IMR-90 (cell line): ENCODE results near the gene CAB39. TPM values are rescaled to one million over a fixed set of nuclear protein-coding genes. Genes with fewer than 3 reads are reported as not detected.

Experiments used
- ATAC-seq: fragments of 200-7000 bp; cut with Tn5 transposase; 2 replicates; pipeline ENCODE4 v1.9.1; 2020; ENCODE audit warnings: low read depth, mild to moderate bottlenecking, moderate library complexity
- BruUV-seq: library from RNA; stranded (reverse); fragments of 400-500 nt; replicated peaks from 2 replicates; lab custom pipeline; 2021; lab: Mats Ljungman, UMichigan
- CTCF ChIA-PET: fragments of 300-600 bp; formaldehyde crosslinking; extraction: SDS; loops from one replicate; lab custom pipeline; 2021; ENCODE audit warnings: antibody characterized with exemption; lab: Yijun Ruan, JAX
- POLR2A ChIA-PET: fragments of 300-600 bp; sonication (Branson Sonifier 250); formaldehyde crosslinking; loops from one replicate; lab custom pipeline; 2022; ENCODE audit warnings: antibody characterized with exemption; ENCODE audit not compliant: unreplicated experiment; lab: Charles Lee
- DNase-seq: peaks from one replicate; pipeline ENCODE4 v3.0.0; 2013
- H2AFZ ChIP-seq: replicated peaks from 2 replicates; pipeline ENCODE3; 2013; ENCODE audit warnings: low read length, mild to moderate bottlenecking; ENCODE audit not compliant: poor library complexity
- H2AK5ac ChIP-seq: 2 replicates; pipeline ENCODE4 v1.6.1; 2013; ENCODE audit warnings: low read depth, low read length, inconsistent platforms
- H2AK9ac ChIP-seq: replicated peaks from 2 replicates; pipeline ENCODE3; 2013; ENCODE audit warnings: mild to moderate bottlenecking, low read depth, low read length, moderate library complexity; ENCODE audit not compliant: poor library complexity
- H2BK120ac ChIP-seq: 2 replicates; pipeline ENCODE4 v1.6.1; 2013; ENCODE audit warnings: low read depth, low read length, inconsistent platforms
- H2BK15ac ChIP-seq: 3 replicates; pipeline ENCODE4 v1.6.1; 2013; ENCODE audit warnings: low read depth, low read length, inconsistent platforms
- H2BK20ac ChIP-seq: 2 replicates; pipeline ENCODE4 v1.6.1; 2013; ENCODE audit warnings: low read depth, mild to moderate bottlenecking, inconsistent platforms, low read length, moderate library complexity
- H2BK5ac ChIP-seq: 2 replicates; pipeline ENCODE4 v1.6.1; 2013; ENCODE audit warnings: mild to moderate bottlenecking, low read depth, low read length, inconsistent platforms; ENCODE audit not compliant: poor library complexity, severe bottlenecking
- H3K14ac ChIP-seq: replicated peaks from 2 replicates; pipeline ENCODE4 v1.6.1; 2013; ENCODE audit warnings: low read depth, low read length, inconsistent platforms
- H3K18ac ChIP-seq: 2 replicates; pipeline ENCODE4 v1.6.1; 2013; ENCODE audit warnings: low read depth, low read length, control low read depth
- H3K23ac ChIP-seq: 2 replicates; pipeline ENCODE4 v1.6.1; 2013; ENCODE audit warnings: low read depth, low read length, inconsistent platforms
- H3K27ac ChIP-seq: 2 replicates; pipeline ENCODE4 v1.5.1; 2013; ENCODE audit warnings: mild to moderate bottlenecking, control low read depth, low read length; ENCODE audit not compliant: insufficient read depth
- H3K27me3 ChIP-seq: 2 replicates; pipeline ENCODE4 v1.6.1; 2013; ENCODE audit warnings: low read length; ENCODE audit not compliant: control insufficient read depth, insufficient read depth
- H3K36me3 ChIP-seq: 2 replicates; pipeline ENCODE4 v1.6.1; 2013; ENCODE audit warnings: low read length, mixed read lengths; ENCODE audit not compliant: control insufficient read depth, insufficient read depth
- H3K4ac ChIP-seq: 2 replicates; pipeline ENCODE4 v1.6.1; 2013; ENCODE audit warnings: low read depth, low read length, inconsistent platforms
- H3K4me1 ChIP-seq: 2 replicates; pipeline ENCODE4 v1.6.1; 2013; ENCODE audit warnings: low read length, mixed read lengths; ENCODE audit not compliant: control insufficient read depth, insufficient read depth
- H3K4me2 ChIP-seq: 2 replicates; pipeline ENCODE4 v1.6.1; 2013; ENCODE audit warnings: low read depth, mild to moderate bottlenecking, control low read depth, low read length, moderate library complexity
- H3K4me3 ChIP-seq: 2 replicates; pipeline ENCODE4 v1.5.1; 2013; ENCODE audit warnings: low read depth, mild to moderate bottlenecking, control low read depth, low read length, moderate library complexity; ENCODE audit not compliant: insufficient read depth
- H3K56ac ChIP-seq: 2 replicates; pipeline ENCODE4 v1.6.1; 2013; ENCODE audit warnings: low read length, inconsistent platforms; ENCODE audit not compliant: insufficient read depth; ENCODE audit errors: extremely low read depth
- H3K79me1 ChIP-seq, 2 experiments: 2 replicates each; pipeline ENCODE4 v1.6.1; 2013; ENCODE audit warnings: low read length in 2 of 2, inconsistent platforms in 1 of 2, low read depth in 1 of 2
- H3K9ac ChIP-seq: 2 replicates; pipeline ENCODE4 v1.6.1; 2013; ENCODE audit warnings: low read depth, low read length, control low read depth
- H3K9me1 ChIP-seq: 2 replicates; pipeline ENCODE4 v1.6.1; 2013; ENCODE audit warnings: low read length, inconsistent platforms; ENCODE audit not compliant: insufficient read depth
- H3K9me3 ChIP-seq: 2 replicates; pipeline ENCODE4 v1.6.1; 2013; ENCODE audit warnings: low read length; ENCODE audit not compliant: control insufficient read depth, insufficient read depth
- H4K20me1 ChIP-seq: 2 replicates; pipeline ENCODE4 v1.6.1; 2013; ENCODE audit warnings: low read length, inconsistent platforms; ENCODE audit not compliant: insufficient read depth
- H4K5ac ChIP-seq: 2 replicates; pipeline ENCODE4 v1.6.1; 2013; ENCODE audit warnings: mild to moderate bottlenecking, low read depth, low read length, control low read depth
- H4K8ac ChIP-seq, 2 experiments: 2 replicates each; pipeline ENCODE4 v1.6.1; 2013; ENCODE audit warnings: low read depth in 2 of 2, low read length in 2 of 2, control low read depth in 1 of 2, inconsistent platforms in 1 of 2
- H4K91ac ChIP-seq: 2 replicates; pipeline ENCODE4 v1.6.1; 2013; ENCODE audit warnings: low read depth, low read length, inconsistent platforms; ENCODE audit not compliant: insufficient read depth
- BHLHE40 ChIP-seq: fragments of 150-350 bp; IDR thresholded peaks from 2 replicates; pipeline ENCODE4 v1.6.1; 2016; ENCODE audit warnings: mild to moderate bottlenecking, low read depth, low read length
- CEBPB ChIP-seq: IDR thresholded peaks from 2 replicates; pipeline ENCODE4 v1.6.1; 2012; ENCODE audit warnings: low read depth, low read length, improper control_type of control experiment
- MAFK ChIP-seq: IDR thresholded peaks from 2 replicates; pipeline ENCODE4 v1.6.1; 2012; ENCODE audit warnings: low read depth, low read length, improper control_type of control experiment
- MAZ ChIP-seq: IDR thresholded peaks from 2 replicates; pipeline ENCODE4 v1.6.1; 2012; ENCODE audit warnings: low read depth, mild to moderate bottlenecking, low read length, improper control_type of control experiment, moderate library complexity, borderline replicate concordance
- MXI1 ChIP-seq: IDR thresholded peaks from 2 replicates; pipeline ENCODE4 v1.6.1; 2012; ENCODE audit warnings: low read depth, mild to moderate bottlenecking, low read length, moderate library complexity, borderline replicate concordance
- NFE2L2 ChIP-seq: fragments of 150-350 bp; IDR thresholded peaks from 2 replicates; pipeline ENCODE4 v1.6.1; 2016; ENCODE audit warnings: low read depth, mild to moderate bottlenecking, low read length
- POLR2A ChIP-seq: IDR thresholded peaks from 2 replicates; pipeline ENCODE4 v1.6.1; 2012; ENCODE audit warnings: mild to moderate bottlenecking, low read depth, low read length
- RAD21 ChIP-seq: IDR thresholded peaks from 2 replicates; pipeline ENCODE4 v1.6.1; 2012; ENCODE audit warnings: low read length, improper control_type of control experiment
- RCOR1 ChIP-seq: IDR thresholded peaks from 2 replicates; pipeline ENCODE4 v1.6.1; 2012; ENCODE audit warnings: mild to moderate bottlenecking, low read length, improper control_type of control experiment; ENCODE audit not compliant: insufficient replicate concordance
- RFX5 ChIP-seq: IDR thresholded peaks from 2 replicates; pipeline ENCODE4 v1.8.0; 2012; ENCODE audit warnings: low read depth, mild to moderate bottlenecking, low read length, moderate library complexity
- SMC3 ChIP-seq: fragments of 150-350 bp; IDR thresholded peaks from 2 replicates; pipeline ENCODE4 v1.6.1; 2016; ENCODE audit warnings: low read depth, mild to moderate bottlenecking, antibody characterized with exemption, low read length, moderate library complexity
- dilution Hi-C: fragments of 300-500 bp; cut with HindIII; formaldehyde crosslinking; loops from one replicate; pipeline ENCODE4 v1.14.3; 2018; ENCODE audit warnings: low sequenced_read_pairs; ENCODE audit not compliant: unreplicated experiment
- in situ Hi-C: fragments of 300-500 bp; cut with MboI; formaldehyde crosslinking; loops from 3 replicates; pipeline ENCODE4 v1.14.3; 2019; ENCODE audit warnings: low sequenced_read_pairs, inconsistent platforms, mixed read lengths
- intact Hi-C: fragments of 100-400 bp; cut with micrococcal nuclease; formaldehyde crosslinking; loops from 2 replicates; pipeline ENCODE4 v1.10.0; 2022
- polyA plus RNA-seq, 3 experiments: library from polyadenylated mRNA; depleted of rRNA; stranded (reverse); fragments of >200 nt; gene quantifications; 2 replicates each; pipeline ENCODE4 v1.2.3, GENCODE V29; 2012; ENCODE audit warnings: low replicate concordance in 1 of 3
- total RNA-seq: library from RNA; depleted of rRNA; stranded (reverse); fragments of >200 nt; gene quantifications from 2 replicates; pipeline ENCODE4 v1.2.3, GENCODE V29; 2012
- TF ChIP-seq, protein P1 (sequence below): fragments of 150-350 bp; IDR thresholded peaks from 2 replicates; pipeline ENCODE4 v1.6.1; 2016; ENCODE audit warnings: low read depth, mild to moderate bottlenecking, low read length, moderate library complexity, borderline replicate concordance
- TF ChIP-seq, protein P2 (sequence below): fragments of 150-350 bp; IDR thresholded peaks from 2 replicates; pipeline ENCODE4 v1.6.1; 2017; ENCODE audit warnings: mild to moderate bottlenecking, antibody characterized with exemption, low read length, low read depth
- TF ChIP-seq, protein P3 (sequence below): conservative IDR thresholded peaks from 2 replicates; pipeline ENCODE4 v1.5.1; 2012; ENCODE audit warnings: mild to moderate bottlenecking, low read depth, low read length, improper control_type of control experiment

CAB39 gene
- total and polyA plus RNA-seq, 2 of the 4 experiments (the other 2 are of a cell fraction), result 38.2 to 71.7 TPM

- no peaks in the 10 kb centered on the region for H3K9me3 ChIP-seq
- no peak overlapping the region for H3K14ac ChIP-seq
- ATAC-seq, result no peak
- H4K91ac ChIP-seq, result no peak overlapping the region
- H2AK5ac ChIP-seq, result no peak overlapping the region
- no peak overlapping the region for H3K23ac ChIP-seq
- no peaks in the 10 kb centered on the region for H3K4me1 ChIP-seq
- intact Hi-C loops, result no loop called here
- H3K18ac ChIP-seq, result no peak overlapping the region
- H3K36me3 ChIP-seq, result no peaks in the 10 kb centered on the region
- H3K4me2 ChIP-seq, result no peak overlapping the region
- no peaks in the 10 kb centered on the region for H3K27me3 ChIP-seq
- H3K4me3 ChIP-seq, result no peak overlapping the region
- H4K20me1 ChIP-seq, result no peaks in the 10 kb centered on the region
- no peak overlapping the region for H2AK9ac ChIP-seq
- no peaks in the 10 kb centered on the region for H3K79me1 ChIP-seq
- H2BK20ac ChIP-seq, result no peak overlapping the region
- H4K8ac ChIP-seq, result no peak overlapping the region
- no peak overlapping the region for H2BK15ac ChIP-seq
- in situ Hi-C loops, result no loop called here
- dilution Hi-C loops, result no loop called here
- H3K4ac ChIP-seq, result no peak overlapping the region
- H3K27ac ChIP-seq, result no peak overlapping the region
- POLR2A ChIA-PET, result no interaction called here
- no peak overlapping the region for H4K5ac ChIP-seq
- H2BK120ac ChIP-seq, result no peak overlapping the region
- DNase-seq, result no peak
- no peak overlapping the region for H3K9ac ChIP-seq
- CTCF ChIA-PET, result interaction anchor here (0.7 kb wide), 1 partner anchor 10 kb away, joined by 4 read pairs; no protein-coding TSS in a partner anchor
- H2AFZ ChIP-seq, result no peak overlapping the region
- H3K9me1 ChIP-seq, result no peaks in the 10 kb centered on the region
- TF ChIP-seq, protein P1, sequence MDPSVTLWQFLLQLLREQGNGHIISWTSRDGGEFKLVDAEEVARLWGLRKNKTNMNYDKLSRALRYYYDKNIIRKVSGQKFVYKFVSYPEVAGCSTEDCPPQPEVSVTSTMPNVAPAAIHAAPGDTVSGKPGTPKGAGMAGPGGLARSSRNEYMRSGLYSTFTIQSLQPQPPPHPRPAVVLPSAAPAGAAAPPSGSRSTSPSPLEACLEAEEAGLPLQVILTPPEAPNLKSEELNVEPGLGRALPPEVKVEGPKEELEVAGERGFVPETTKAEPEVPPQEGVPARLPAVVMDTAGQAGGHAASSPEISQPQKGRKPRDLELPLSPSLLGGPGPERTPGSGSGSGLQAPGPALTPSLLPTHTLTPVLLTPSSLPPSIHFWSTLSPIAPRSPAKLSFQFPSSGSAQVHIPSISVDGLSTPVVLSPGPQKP, result no peak
- no peak for TF ChIP-seq MAZ
- no peak for TF ChIP-seq BHLHE40
- TF ChIP-seq, protein P2, sequence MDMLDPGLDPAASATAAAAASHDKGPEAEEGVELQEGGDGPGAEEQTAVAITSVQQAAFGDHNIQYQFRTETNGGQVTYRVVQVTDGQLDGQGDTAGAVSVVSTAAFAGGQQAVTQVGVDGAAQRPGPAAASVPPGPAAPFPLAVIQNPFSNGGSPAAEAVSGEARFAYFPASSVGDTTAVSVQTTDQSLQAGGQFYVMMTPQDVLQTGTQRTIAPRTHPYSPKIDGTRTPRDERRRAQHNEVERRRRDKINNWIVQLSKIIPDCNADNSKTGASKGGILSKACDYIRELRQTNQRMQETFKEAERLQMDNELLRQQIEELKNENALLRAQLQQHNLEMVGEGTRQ, result no peak
- TF ChIP-seq RCOR1, result no peak
- no peak for TF ChIP-seq MXI1
- TF ChIP-seq NFE2L2, result no peak
- TF ChIP-seq, protein P3, sequence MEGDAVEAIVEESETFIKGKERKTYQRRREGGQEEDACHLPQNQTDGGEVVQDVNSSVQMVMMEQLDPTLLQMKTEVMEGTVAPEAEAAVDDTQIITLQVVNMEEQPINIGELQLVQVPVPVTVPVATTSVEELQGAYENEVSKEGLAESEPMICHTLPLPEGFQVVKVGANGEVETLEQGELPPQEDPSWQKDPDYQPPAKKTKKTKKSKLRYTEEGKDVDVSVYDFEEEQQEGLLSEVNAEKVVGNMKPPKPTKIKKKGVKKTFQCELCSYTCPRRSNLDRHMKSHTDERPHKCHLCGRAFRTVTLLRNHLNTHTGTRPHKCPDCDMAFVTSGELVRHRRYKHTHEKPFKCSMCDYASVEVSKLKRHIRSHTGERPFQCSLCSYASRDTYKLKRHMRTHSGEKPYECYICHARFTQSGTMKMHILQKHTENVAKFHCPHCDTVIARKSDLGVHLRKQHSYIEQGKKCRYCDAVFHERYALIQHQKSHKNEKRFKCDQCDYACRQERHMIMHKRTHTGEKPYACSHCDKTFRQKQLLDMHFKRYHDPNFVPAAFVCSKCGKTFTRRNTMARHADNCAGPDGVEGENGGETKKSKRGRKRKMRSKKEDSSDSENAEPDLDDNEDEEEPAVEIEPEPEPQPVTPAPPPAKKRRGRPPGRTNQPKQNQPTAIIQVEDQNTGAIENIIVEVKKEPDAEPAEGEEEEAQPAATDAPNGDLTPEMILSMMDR, result no peak
- TF ChIP-seq MAFK, result no peak
- no peak for TF ChIP-seq RAD21
- TF ChIP-seq RFX5, result no peak
- TF ChIP-seq POLR2A, result no peak
- TF ChIP-seq SMC3, result no peak
- no peak for TF ChIP-seq CEBPB
- no TSS peak for BruUV-seq
- H3K56ac ChIP-seq, result no peak overlapping the region
- no peak overlapping the region for H2BK5ac ChIP-seq
Observed at GRCh38 chr2:230696670-230697069, 16.0 kb upstream of the CAB39 start.
